DMS53 treated with DMSO at 0.1 percent for 48 hours (cell line): ENCODE data around the gene PARK7.
A peak's percentile ranks its signal among the peaks of the same experiment; 100 is the strongest.

Source experiments
- DNase-seq: peaks from one replicate; lab custom pipeline; 2025; ENCODE audit not compliant: unreplicated experiment; lab: John Stamatoyannopoulos, UW

PARK7 gene

DNA sequence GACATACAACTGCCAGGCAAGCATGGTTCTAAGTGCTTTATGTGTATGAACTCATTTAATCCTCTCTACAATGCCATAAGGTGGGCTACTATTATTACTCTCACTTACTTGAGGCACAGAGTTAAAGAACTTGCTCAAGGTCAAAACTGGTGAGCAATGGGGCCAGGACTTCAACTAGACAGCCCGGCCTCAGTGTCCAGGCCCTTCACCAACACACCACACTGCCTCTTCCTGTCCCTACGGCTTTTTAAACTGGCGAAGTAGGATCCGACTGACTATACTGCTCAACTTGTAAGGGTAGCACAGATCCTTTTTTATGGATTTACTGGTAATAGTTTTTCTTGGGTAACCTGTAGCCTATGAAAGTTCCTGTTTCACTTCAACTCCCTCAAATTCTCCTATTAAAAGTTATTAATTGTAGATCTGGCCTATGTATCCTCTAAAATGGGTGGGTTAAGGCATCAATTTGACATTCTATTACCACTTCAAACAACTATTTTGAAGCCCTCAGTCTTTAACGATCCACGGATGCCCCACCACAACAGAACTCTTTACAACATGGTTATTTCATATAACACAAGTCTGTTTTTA lies 60.3 kb downstream of the PARK7 start:
- DNase-seq: no peak

DNA sequence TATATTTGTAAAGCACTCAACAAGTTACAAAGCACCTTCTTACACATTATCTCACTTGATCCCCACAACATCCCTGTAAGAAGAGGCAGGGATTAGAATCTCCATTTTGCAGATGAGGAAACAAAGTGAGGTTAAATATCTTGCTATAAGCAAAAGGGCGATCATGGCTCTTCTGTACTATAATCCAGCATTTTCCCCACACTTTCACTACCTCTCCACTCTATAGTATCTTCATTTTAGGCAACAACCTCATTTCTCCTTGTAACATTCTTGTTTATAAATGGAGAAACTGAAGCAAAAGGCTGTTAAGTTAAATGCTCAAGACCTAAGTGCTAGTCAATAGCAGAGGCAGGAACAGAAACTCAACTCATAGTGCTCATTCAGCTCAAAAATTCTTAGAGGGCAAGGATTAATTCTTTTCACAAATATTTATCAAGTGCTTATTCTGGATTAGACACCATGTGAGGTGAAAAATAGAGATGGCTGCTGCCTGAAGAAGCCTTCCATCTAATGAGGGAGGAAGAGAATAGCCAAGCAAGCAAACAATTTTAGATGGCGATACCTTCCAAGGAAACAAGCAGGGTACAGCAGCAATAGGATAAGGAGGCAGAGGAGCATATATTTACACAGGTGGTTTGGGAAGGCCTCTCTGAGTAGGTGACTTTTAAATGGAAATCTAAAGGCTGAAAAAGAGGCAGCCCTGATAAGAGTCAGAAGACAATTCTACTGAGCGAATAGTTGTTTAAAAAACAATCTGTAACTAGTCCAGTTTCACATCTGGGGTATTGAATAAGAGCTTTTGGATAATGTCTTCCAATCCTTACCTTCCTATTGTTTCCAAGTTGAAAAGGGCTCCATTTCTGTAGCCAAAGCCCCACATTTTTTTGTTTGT lies 61.1 kb downstream of the PARK7 start:
- no peak for DNase-seq

DNA sequence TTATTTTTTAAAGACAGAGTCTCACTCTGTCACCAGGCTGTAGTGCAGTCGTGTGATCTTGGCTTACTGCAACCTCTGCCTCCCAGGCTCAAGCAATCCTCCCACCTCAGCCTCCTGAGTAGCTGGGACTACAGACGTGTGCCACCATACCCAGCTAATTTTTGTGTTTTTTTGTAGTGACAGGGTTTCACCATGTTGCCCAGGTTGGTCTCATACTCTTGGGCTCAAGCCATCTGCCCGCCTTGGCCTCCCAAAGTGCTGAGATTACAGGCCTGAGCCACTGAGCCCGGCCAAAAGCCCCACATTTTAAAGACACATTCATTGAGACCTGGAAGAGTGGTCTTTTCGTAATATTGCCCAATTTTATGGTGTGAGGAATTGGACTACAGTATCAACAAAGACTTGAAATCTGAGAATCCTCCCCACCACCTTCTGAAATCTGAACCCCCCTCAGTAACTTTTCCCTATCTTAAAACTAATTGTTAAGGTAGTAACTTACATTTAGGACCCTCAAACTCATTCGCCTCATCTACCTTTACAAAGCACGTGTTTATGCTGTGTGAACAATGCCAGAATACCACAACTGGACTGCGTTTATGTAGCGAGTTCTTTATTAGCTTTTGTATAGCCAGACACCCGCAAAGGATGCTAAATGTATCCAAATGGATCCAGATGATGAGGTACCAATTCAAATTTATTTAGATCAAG lies 61.9 kb downstream of the PARK7 start:
- DNase-seq: no peak

DNA sequence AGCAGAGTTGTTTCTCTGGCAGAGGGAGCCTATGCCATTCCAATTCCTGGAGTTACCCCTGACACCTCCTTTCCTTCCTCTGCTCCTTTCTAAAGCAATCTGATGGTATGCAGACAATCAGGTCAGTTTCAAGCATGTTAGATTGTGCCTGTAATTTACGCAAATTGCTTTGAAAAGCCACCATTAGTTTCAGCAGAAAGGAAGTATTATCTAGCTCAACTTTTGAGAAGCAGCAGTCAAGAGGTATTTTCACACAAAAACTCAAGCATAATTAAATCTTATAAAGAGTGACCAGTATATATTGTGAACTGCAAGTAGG lies 62.4 kb downstream of the PARK7 start:
- DNase-seq: no peak

DNA sequence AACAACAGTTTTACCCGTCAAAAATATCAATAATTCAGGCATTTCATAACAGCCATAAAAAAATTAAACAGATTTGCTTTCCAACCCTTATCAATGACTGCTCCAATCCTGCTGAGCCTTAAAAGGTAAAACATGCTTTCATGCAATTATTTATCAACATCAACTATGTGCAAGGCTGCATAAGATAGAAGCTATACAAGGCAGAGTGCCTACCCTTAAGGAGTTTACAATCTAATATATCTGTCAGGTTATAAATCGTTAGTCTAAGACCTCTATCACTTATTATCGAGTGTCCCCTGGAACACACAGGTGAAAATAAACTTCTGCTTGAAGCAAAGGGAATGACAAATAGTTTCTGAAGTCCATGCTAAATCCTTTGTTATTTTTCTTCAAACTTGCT lies 62.8 kb downstream of the PARK7 start:
- no peak for DNase-seq

DNA sequence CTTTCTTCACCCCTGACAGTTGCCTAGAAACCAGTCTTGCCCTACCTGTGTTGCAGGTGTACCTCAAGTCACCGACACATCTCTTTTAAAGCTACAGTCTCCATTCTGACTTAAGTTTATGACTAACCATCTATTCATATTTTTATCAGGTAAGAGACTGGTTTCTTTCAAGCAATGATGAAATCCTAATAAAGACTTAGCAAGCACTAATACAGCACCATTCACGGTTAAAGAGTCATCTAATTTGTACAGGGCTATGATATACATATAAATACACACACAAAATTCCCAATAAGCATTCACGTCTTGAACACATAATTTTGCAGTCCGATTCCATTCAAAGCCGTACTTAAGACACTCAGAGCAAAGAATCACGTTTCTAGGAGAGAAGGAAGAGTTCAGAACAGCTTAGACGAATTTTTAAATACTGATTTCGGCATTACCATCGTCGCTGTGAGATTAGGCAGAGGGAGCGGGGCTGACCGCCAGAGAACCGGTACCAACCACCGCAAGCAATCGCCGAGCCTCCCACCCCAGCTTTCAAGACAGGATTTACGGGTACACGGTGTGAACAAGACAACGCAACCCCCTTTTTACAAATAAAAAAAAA lies 63.7 kb downstream of the PARK7 start:
- no peak for DNase-seq

DNA sequence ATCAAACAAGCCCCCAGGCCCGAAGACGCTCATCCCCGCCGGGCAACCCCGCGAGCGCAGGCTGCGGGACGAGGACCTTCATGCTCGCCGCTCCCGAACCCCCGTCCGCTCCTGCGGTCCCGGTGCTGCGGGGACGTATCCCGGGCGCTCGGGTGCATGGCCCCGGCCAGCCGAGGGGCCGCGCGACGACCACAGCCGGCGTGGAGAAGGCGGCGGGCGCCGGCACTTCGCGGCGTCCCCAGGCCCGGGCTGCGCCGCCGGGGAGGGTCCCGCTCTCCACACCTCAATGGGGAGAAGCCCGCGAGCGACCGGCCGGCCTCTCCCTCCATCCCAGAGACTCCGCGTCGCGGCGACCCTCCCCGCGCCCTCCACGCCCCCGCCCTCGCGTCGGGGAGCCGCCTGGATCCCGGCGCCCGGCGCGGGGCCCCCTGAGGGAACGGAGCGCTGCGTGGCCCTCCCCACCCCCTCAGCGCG lies 64.2 kb downstream of the PARK7 start:
- no peak for DNase-seq

DNA sequence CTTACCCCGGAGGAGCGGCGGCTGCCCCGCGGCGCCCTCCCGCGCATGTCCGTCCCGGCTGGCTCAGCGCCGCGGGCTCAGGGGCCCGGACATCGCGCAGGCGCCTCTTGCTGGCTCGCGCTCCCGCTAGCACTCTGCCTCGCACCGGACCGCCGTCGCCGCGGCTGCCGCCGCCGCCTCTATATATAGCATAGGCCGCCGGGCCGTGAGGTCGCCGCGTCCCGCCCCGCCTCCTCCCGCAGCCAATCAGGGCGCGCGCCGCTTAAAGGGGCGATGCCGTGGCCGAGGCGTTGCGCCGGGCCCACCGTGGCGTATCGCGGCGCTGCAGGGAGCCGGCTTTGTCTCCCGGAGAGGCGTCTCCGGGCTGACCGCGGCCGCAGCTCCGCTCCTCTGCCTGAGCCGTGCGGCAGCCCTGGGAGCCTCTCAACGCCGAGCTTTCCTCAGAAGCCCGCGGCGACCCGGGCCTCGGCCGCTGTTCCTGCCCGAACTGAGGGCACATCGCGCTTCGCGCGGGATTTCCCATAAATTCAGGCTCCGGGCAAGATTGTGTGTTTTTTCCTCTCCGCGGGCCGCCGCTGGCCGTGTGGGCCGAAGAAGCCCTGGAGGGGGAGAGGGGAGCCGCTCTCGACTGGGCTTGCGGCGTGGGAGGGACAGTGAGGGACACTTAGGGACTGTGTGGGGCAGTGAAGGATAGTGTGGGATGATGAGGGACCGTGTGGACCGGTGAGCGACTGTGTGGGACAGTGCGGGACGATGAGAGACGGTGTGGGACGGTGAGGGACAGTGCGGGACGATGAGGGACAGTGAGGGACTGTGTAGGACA lies 64.9 kb downstream of the PARK7 start, which contains the start of gene ERRFI1:
ERRFI1 (minus strand) TSS at position 157 of the 823 bp plus-strand sequence. CDS start 10,690 bp downstream, outside the sequence.
- peak; percentile 87 for DNase-seq

DNA sequence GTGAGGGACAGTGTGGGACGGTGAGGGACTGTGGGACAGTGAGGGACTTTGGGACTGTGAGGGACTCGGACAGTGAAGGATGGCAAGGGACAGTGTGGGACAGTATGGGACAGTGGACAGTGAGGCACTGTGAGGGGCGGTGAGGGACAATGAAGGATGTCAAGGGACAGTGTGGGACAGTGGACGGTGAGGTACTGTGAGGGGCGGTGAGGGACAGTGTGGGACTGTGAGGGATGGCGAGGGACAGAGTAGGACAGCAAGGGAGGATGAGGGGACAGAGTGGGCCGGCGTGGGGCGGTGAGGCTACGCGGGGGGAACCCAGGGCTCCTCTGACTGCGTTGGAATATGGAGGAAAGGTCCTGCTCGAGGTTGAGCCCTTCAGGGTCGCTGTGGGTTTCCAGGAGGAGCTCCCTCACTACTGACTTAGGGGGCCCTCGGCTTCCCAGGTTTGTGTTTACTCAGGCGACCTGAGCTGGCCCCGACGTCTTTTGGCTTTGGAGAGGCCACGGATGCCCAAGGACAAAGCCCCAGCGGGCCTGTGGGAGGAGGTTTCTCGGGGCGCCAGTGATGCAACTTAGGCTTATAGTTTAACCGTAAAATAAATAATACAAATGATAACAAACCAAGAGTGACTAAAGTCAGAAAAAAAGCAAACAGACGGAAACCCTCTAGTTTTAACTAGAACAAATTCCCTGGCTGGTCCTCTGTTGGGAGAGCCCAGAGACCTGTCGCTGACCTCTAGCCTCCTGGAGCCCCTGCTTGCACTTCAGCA lies 65.7 kb downstream of the PARK7 start:
- peak; percentile 53 for DNase-seq

DNA sequence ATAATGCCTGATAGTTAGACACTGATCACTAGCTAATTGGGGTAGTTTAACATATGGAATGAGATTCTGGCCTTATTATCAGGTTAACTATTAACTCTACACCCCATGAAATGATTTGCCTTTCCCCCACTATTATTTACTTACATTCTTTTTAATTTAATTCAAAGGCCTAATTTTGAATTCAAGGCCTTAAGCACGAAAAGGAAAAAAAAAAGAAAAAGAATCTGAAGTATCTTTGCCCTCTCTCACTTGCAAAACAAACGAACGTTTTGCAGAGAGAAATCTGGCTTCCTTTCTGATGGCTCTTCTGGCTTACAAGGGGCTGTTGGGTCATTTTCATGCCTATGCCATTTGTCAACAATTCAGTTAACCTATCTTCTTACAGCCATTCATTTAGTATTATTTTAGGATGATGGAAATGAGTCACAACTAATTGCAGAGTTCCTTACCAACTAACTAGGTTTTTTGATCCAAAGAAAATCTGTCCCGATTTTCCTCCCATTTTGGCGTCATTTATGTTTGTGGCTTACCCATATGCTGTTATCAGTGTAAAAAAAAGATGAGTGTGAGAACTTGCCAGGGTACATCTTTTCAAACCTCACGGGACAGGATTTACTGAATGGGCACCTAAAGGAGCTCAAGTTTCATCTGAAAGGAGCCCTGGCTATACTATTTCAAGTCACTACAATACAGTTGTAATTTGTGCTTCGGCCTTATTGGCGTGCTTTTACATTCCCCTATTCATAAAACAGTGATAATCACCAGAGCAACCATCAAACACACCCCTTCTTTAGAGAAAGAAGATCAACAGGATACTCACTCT lies 66.4 kb downstream of the PARK7 start:
- DNase-seq: peak; percentile 60

DNA sequence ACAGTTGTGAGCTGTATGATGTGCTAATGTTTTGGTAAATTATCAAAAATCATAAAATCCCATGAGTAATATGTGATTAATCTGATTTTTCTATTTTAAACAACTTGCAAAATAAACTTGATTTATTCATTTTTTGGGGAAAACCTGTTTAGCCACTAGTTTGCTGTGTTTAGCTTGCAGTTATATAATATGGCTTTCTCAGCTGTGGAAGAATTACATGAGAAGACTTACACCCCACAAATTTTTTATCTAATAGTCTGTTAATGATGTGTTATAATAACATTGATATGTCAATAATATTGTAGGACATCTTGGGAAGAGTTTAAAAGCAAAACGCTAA lies 67.0 kb downstream of the PARK7 start:
- DNase-seq: no peak

DNA sequence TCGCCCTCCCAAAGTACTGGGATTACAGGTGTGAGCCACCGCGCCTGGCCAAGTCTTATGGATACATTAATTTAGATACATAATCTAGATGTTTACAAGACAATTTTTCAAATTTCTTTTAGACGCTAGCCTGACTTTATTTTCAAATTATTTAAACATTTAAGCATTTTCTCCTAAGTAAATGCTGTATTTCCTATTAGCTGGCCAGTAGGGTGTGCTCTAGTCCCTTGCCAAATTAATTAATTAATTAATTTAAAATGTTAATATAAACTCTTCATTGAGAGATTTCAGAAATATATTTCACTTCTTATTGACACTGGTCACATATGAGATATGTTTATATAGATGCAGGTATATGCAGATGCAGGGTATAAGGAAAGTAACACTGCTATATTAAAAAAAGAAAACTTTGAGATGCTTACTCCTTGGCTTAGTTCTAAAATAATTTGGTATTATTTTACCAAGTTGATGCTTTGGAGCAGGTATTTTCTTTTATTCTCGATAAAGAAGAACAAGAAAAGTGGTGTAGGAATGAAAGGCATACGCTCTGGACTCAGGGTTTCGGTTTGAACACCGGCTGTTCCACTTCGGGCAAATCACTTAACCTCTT lies 69.8 kb downstream of the PARK7 start:
- peak; percentile 66 for DNase-seq

DNA sequence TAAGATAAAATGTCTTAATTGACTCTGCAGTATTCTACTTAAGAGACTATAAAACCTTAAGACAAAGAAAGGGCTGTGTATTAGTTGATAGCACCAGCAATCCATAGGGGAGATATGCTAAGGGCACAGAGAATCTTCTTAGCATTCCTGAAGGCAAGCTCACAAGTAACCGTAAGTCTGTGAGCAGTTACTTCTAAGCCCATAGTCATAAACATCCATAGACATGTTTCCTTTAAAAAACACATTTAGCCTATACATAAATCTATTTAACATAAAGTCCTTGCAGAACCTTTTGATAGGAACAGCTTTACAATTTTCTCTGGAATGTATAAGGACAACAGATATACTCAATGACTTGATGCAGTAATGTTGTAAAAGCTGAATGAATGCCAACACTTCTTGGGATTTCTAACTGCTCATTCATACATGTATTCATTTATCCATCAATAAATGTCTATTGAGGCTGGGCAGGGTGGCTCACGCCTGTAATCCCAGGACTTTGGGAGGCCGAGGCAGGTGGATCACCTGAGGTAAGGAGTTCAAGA lies 70.9 kb downstream of the PARK7 start:
- no peak for DNase-seq

DNA sequence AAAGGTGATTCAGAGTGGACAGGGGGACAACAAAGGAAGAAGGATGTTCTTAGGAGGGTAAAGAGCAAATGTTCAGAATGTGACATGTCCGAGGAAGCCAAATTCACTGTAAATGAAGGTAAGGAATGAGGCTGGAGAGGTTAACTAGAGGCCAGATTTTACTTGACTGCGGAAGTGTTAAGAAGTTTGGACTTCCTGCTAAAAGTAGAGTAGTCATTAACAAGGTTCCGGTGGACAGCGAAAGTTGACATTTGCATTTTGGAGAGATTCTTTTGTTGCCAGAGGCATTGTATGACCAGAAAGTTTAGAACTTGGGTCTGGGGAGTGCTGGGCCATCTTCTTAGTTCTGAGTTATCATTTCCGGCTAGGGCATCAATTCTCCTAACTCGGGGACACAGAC lies 71.8 kb downstream of the PARK7 start:
- DNase-seq: no peak
